SW480 (cell line): ENCODE results near the gene NECAB2.

Experiments
- DNase-seq: peaks from one replicate; pipeline ENCODE4 v3.0.0-alpha.2; 2016; ENCODE audit warnings: low spot score

Gene NECAB2

DNA sequence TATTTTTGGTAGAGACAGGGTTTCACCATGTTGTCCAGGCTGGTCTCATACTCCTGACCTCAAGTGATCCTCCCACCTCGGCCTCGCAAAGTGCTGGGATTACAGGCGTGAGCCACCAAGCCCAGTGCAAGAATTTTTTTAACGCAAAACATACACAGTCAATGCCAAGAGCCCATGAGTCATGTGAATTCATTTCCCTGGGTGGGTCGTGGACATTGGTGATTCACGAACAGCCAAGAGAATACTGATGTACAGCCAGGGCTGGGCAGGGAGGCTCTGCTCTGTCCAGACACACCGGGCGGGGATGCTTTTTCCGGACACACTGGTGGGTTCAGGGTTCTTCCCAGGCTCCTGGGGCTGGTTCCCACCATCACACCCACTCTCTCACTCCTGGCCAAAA is 56.8 kb downstream of the NECAB2 start:
- DNase-seq: no peak

DNA sequence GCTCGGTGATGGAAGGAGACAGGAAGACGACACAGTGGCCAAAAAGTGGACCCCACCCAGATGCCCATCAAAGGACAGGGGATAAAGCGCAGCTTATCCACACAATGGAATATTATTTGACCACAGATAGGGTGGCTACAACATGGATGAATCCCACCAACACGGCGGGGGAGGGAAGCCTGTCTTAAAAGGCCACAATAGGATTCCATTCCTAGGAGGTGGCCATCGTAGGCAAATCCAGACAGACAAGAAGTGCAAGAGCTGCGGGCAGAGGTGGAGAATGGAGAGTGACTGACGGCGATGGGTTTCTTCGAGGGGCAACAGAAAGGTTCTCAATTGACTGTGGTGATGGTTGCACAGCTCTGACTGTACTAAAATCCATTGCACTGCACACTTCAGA is 58.6 kb downstream of the NECAB2 start:
- no peak for DNase-seq

DNA sequence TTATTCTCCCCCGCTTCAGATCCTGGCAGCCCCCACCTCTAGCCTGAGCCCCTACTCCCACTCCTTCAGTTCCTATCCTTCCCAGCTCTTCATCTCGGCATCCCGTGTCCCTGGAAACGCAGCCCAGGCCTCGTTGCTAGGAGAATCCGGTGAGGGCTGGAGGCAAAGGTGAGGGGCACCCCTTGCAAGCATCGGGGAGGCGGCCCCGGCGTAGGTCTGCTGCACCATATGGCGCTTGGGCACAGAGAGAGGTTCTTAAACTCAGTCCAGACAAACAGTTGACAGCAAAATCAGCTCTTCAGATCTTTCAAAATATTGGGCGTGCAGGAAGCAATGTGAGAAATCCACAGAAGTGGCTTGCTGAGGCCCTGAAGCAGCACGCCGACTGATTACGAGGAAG is 59.6 kb downstream of the NECAB2 start:
- no peak for DNase-seq

DNA sequence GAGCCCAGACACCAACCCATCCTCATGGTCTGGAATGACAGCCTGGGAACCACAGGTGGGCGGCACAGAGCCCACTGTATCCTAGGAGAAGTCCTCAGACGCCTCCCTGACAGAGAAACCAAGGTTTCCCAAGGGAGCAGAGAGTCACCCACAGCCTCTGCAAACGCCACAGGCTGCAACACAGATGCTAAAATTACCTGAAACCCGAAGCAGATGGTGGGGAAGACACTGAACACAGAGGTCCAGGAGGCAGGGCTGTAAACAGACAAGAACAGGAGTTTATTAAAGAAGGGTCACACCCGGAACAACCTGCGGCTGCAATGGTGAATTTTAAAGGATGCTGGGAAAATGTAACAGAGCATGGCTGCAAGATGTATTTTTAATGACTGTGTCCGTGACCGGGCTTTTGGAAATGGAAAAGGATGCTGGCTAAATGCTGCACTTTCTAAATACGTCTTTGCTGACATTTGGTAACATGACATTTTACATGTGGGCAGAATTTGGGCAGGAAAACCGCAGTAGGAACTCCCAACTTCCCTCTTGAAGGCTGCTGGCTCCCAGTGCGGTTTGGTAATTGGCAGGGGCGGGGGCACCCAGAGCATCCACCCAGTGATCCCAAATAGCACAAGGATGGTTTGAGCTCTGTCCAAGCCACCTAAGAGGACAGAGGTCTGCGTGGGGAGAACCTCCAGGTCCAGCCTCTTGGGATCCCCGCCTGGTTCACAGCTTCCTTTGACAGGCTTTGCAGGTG is 61.4 kb downstream of the NECAB2 start:
- DNase-seq: no peak

DNA sequence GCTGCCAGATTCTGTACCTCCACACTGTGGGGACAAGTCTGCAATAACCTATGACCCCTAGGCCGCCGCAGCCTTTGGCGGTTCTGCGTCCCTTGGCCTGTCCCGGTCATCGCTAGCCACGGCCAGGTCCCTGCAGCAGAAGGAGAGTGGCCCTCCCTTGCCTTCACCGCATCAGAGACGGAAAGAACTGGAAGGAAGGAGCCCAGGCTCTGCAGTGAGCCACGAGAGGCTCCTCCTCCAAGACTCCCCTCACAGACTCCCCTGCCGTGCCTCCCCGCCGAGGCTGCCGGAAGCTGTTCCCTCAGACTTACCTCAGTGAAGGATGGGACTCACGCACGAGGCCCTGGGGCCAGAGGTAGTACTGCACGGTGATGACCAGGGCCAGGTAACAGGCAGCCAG is 63.5 kb downstream of the NECAB2 start:
- DNase-seq: no peak

DNA sequence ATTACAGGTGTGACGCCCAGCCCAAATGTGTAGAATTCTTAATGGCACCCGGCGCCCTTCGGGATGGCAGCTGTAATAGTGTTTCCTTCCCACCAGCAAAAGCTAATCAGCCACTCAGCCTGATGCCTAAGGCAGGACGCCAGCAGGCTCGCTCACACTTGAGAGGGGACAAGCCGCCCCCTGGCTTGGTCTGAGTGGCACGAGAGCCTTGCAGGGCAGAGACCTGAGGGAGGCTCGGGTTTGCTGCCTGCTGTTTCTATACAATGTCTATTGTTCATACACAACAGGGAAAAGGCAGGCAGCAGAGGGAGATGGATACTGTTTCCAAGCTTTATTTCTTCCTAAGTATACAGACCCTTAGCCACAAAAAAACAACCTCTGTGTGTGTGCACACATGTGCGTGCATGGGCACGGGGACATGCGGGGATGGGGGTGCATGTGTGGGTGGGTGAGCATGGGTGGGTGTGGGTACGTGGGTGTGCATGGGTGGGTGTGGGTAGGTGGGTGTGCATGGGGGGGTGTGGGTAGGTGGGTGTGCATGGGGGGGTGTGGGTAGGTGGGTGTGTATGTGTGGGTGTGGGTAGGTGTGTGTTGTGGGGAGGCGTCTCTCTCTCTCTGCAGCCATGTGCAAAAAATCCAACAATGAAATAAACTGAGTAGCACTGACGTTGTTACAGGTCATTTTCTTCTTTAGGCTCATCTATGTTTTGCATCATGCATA is 64.6 kb downstream of the NECAB2 start:
- DNase-seq: no peak

DNA sequence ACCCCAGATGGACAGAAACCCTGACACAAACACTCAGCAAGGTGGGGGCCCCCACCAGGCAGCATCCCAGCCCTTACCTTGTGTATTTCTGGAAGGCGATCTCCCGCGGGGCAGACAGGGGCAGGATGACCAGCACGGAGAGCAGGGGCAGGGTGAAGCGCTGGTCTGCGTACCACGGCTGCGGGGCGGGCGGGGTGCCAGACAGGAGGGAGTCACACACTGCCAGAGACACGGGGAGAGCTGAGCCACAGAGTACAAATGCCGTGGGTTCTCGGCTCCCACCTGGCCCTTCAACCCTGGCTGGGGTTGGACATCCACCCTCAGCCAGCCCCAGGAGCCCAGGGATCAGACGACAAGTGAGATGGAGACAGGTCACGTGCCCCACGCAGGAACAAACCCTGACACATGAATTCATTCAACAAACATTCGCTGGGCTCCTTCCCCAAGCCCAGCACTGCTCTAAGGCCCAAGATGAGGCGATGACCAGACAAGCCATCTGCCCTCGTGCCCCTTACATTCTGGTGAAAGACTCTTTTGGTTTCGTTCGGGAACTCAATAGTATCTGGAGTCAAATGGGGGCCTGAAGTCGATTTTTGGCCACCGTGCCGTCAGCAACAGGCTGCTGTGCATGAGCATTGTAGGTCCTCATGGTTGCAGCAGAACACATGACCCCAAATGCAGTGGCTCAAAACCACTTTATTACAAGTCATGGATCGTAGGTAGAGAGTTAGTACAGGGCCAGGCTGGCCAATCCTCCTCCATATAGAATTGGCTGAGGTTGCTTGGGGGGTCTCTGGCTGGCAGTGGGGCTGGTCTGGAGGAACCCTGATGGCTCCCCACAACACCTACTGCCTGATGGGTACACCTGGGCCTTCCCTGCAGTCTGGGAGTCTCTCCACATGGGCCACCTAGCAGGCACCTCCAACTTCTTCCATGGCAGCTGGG is 65.5 kb downstream of the NECAB2 start:
- no peak for DNase-seq

DNA sequence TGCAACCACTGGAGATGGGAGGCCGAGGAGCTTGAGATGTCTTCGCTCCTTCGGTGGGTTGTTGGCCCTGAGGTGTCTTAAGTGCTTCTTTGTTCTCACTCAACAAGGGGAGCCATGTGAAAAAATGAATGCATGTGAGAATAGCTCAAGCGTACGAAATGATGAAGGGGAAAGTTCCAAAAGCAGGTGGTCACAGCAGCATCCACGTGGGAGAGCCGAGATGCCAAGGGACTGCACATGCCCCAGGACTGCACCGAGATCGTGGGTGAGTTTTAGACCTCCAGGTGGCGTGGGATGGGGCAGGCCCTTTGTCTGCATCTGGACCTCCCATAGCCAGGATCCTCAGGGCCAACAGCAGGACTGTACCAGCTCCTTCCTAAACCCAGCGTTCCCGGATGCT is 66.5 kb downstream of the NECAB2 start:
- DNase-seq: no peak

DNA sequence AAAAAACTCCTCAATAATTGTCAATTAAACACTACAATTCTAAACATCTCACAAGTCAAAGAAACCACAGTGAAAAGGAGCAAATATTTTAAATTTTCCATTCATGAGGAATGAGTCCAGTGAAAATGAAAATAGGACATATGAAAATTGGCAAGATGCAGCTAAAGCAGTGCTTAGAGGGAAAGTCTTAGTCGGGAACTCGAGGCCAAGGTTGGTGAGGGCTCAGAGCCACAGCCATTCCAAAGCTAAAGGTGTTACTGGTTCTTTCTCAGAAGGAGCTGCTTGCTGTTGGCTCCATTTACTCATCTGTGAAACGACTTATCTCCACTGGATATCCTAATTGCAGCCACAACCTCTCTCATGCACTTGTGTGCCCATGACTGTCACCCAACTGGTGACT is 68.1 kb downstream of the NECAB2 start:
- no peak for DNase-seq

DNA sequence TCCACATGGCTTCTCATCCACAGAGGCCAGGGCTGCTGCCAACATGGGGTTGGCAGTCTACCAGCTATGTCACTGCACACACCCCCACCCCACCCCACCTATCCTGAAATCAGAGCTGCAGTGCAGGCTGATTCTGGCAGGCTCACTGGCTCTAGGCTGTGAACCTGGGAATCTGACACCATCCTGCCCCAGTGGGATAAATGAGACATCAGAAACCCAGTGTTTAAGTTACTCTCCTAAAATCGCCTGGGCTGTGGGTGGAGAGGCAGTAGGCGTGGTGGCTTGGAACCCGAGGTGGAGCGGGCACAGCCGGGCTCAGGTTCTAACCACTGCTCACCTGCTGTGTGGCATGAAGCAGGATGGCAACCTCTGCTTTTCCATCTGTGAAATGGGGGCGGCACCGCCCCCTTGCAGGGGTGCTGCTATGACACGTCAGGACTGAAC is 69.0 kb downstream of the NECAB2 start:
- no peak for DNase-seq

DNA sequence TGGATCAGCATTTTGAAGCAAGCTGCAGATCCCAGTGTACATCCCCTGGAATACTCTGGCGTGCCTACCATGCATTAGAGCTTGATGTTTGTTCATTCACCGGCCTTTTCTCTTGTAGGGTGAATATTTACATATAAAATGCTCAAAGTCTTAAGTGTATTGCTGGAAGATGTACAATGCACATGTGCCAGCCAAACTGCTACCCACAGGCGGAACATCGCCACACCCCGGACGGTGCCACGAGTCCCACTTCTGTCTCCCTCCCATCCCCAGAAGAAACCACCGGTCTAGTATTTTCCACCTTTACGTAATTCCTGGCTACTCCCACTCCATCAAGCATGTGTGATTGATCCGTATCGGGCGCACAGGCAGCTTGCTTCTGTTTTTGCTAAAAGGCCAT is 70.4 kb downstream of the NECAB2 start:
- DNase-seq: no peak

DNA sequence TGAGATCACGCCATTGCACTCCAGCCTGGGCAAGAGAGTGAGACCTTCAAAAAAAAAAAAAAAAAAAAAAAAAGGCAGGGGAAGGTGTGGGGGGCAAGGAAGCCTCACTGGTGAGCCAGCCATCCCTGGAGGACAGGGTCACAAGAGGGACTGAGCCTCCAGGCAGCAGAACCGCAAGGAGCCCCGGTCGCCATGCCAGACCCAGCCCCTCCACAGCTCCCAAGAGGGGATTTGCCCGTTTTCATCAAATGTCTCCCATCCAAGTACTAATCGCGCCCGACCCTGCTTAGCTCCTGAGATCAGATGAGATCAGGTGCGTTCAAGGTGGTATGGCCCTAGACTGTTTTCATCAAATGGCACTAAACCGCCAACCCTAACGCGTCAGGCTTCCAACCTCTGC is 71.7 kb downstream of the NECAB2 start:
- DNase-seq: no peak

DNA sequence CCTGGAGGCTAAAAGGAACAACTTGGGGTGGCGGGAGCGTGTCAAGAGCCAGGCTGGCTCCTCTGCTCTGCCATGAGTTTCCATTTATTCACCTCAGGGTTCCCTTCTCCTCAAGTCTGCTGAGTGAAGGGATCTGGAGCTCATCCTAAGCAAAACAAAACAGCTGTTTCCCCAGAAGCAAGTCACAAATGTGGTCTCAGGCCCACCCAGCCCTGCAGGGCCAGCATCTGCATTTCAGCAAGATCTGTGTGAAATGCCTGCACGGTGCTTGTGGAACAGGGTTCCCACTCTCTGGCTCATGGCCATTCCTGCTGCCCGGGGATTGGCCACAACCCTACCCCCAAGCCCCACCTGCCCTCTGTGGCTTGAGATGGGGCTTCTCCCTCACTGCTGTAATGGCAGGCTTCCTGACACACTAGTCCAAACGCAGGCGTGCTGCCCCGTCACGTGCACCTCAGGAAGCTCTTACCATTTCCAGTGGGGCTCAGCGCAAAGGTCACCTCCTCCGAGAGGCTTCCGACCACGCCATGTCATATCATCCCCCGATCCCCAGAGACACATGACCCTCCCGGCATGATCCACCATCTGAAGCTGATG is 72.3 kb downstream of the NECAB2 start:
- DNase-seq: no peak

DNA sequence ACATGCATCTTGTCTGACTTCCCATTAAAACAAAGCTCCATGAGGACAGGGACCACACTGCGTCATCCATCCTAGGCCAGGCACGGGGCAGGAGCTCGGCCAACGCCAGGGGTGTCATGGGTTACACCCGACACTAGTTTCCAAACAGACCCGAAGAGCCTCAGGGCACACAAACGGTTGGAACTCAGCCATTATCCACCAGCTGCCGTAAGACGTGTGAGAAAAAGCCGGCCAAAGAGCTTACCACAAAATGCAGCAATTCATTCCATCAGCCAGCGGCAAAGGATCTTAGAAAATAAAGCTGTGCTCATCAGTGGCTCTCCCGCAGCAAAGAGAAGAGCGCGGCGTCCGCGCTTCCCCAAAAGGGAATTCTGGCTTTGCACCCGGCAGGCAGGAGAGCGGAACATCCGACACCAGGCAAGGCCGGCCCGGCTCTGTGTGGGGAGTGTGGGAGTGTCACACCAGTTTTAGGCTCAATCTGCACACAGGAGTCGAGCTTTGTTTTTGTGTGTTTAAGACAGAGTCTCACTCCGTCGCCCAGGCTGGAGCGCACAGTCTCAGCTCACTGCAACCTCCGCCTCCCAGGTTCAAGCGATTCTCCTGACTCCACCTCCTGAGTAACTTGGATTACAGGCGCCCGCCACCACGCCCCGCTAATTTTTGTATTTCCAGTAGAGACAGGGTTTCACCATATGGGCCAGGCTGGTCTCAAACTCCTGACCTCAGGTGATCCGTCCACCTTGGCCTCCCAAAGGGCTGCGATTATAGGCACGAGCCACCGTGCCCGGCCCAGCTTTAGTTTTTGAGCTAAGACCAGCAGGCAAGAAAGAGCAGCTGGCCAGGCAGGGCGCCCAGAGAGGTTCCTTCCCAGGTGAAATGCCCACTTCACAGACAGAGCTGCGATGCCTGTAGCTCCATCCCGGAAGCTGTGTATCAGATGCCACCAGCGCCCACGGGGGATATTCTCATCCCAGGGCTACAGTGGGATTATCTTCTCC is 73.1 kb downstream of the NECAB2 start:
- DNase-seq: no peak

DNA sequence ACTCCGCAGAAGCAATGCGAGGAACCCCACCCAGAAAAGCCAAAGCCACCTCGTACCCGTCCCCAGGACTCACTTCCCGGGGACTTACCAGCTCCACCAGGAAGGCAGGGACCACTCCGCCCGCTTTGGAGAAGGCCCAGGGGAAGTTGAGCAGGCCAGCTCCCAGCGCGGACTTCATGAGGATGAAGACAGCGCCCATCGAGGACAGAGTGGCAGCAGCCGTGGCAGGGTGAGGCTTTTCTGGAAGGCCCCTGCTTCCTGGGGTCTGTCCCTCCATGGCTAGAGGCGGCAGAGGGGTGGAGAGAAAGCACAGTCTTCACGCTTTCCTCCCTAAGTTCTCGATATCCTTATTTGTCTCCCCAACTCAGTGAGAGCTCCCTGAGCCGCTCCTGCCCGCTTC is 73.8 kb downstream of the NECAB2 start:
- DNase-seq: no peak

DNA sequence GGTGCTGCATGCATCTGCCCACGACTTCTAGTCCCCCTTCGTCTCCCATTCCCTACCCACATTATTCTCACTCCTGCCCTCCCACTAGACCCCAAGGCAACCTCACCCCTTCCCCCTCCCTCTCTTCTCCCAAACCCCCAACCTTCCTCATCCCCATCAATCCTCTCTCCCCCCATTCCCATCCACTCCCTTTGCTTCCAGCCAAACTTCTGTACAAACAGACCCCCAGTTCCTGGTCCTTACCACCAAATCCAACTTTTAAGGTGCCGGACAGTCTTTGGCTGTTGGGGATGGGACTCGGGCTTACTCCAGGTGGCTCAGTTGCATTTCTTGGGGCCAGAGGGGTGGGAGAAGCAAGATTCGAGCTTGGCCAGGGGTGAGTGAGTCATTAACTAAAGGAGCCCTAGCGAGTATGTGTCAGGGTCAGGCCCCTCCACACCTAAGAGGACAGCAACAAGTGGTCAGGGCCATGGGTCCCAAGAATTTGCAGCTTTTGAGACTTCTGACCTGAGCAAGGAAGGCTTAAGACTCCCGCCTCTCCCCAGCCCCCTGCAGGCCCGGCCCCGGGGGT is 74.3 kb downstream of the NECAB2 start, which contains the start of gene SLC38A8:
Gene SLC38A8 (minus strand): TSS at position 488 of the 571 bp plus-strand sequence. CDS start 638 bp downstream, outside the sequence.
- no peak for DNase-seq

DNA sequence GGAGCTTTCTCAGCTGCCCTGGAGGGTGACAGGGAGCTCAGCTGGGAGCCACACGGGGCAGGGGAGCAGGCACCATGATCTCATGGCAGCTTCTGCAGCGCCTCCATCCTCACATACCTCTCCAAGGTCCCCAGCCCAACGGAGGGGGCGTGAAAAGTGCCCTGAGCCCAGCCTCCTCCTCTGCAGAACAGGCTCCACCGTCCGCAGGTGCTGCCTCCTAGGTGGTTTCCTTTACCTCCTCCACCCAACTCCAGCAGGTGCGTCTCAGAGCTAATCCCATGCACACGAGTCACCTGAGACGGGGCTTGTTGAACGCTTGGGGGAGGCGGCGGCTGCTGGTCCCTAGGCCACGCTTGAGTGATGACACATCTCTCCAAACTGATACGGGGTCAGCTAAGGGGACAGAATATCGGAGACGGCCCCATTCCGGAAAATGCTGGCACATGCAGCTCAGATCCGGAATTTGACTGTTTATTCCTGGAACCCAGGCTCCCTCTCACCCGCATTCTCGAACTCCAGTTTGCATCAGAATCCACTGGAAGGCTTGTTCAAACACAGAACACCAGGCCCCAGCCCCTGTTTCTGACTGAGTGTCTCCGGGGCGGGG is 74.9 kb downstream of the NECAB2 start:
- DNase-seq: peak; percentile 58

DNA sequence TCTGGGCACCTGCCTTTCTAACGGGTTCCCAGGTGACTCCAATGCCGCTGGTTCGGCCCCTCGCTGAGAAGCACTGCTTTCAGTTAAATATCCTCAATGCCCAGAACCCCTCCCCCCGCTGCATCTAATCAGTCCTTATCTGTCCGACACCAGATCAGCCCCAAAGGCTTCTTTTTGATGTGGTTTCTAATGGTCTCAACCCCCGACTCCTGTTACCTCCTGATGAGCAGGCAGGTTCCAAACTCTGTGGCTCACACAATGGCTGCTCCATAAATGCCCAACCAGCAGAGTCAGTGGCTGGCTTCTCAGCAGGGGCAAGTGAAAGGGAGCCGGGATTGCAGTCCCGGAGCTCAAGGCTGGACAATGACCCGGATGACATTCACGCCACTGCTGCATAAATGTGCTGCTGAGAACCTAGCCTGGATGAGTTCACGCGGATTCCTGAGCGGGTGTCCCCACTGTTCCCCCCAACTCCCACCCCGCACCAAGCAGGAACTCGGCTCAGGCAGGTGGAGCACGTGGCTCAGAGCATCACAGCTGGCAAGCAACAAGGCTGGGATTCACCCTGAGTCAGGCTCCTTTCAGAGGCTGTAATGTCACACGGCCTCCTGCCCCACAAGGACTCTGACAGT is 75.6 kb downstream of the NECAB2 start:
- DNase-seq: peak; percentile 82

DNA sequence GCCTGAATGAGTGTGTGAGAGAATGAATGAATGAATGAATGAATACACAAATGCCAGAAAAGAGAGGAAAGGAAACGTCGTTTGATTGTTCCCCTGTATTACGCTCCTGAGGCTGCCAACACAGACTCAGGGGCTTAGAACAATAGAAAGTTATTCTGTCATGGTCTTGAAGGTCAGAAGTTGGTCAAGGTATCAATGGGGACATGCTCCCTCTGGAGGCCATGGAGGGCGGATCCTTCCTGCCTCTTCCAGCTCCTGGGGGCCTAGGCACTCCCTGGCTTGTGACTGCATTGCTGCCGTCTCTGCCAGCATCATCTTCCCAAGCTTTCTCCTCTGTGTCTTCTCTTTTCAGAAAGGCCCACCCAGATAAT is 76.1 kb downstream of the NECAB2 start:
- DNase-seq: peak; percentile 46
